BLaER1 (cell line): ENCODE results near the gene SOS1.
"Not testable (repeated sequence)": the region's sequence is repeated elsewhere in the genome, so short reads cannot be mapped to it uniquely, and the experiment has no call there.

Source experiments
- H3K27ac ChIP-seq: shearing (Covaris generic); formaldehyde crosslinking; 2 replicates; pipeline ENCODE4 v1.8.1; 2022
- H3K27me3 ChIP-seq: shearing (Covaris generic); formaldehyde crosslinking; 2 replicates; pipeline ENCODE4 v1.8.1; 2022
- H3K36me3 ChIP-seq: shearing (Covaris generic); formaldehyde crosslinking; 2 replicates; pipeline ENCODE4 v1.8.1; 2022
- H3K4me1 ChIP-seq: shearing (Covaris generic); formaldehyde crosslinking; 2 replicates; pipeline ENCODE4 v1.8.1; 2022
- H3K4me2 ChIP-seq: shearing (Covaris generic); formaldehyde crosslinking; 2 replicates; pipeline ENCODE4 v1.8.1; 2022
- H3K4me3 ChIP-seq: shearing (Covaris generic); formaldehyde crosslinking; 2 replicates; pipeline ENCODE4 v1.8.1; 2022
- H3K9ac ChIP-seq: shearing (Covaris generic); formaldehyde crosslinking; 2 replicates; pipeline ENCODE4 v1.8.1; 2022
- H3K9me3 ChIP-seq: shearing (Covaris generic); formaldehyde crosslinking; 2 replicates; pipeline ENCODE4 v1.8.1; 2022
- H4K20me1 ChIP-seq: shearing (Covaris generic); formaldehyde crosslinking; 2 replicates; pipeline ENCODE4 v1.8.1; 2022
- Cebpa-rat ChIP-seq: shearing (Covaris generic); IDR thresholded peaks from 2 replicates; pipeline ENCODE4 v1.8.1; 2022

Gene SOS1

GRCh38 chr2:39150890-39151497 is 30.1 kb upstream of the SOS1 start:
- TF ChIP-seq Cebpa-rat, result no peak
- no peak overlapping the region for H3K9ac ChIP-seq
- H3K27ac ChIP-seq, result no peak overlapping the region
- H3K36me3 ChIP-seq, result no peaks in the 10 kb centered on the region
- H3K4me3 ChIP-seq, result no peak overlapping the region
- H3K9me3 ChIP-seq, result no peaks in the 10 kb centered on the region
- no peaks in the 10 kb centered on the region for H3K4me1 ChIP-seq
- no peaks in the 10 kb centered on the region for H4K20me1 ChIP-seq
- no peak overlapping the region for H3K4me2 ChIP-seq
- H3K27me3 ChIP-seq, result no peaks in the 10 kb centered on the region

GRCh38 chr2:39150102-39150562 is 29.3 kb upstream of the SOS1 start:
- Histone ChIP-seq H3K9ac (no peak overlapping the region), H3K4me3 (no peak overlapping the region), H3K4me2 (no peak overlapping the region), H4K20me1 (no peaks in the 10 kb centered on the region), H3K4me1 (no peaks in the 10 kb centered on the region), H3K27me3 (no peaks in the 10 kb centered on the region), H3K27ac (no peak overlapping the region), H3K9me3 (no peaks in the 10 kb centered on the region), H3K36me3 (no peaks in the 10 kb centered on the region)
- no peak for TF ChIP-seq Cebpa-rat

- H3K4me3 ChIP-seq, result no peak overlapping the region
- H3K9me3 ChIP-seq, result no peaks in the 10 kb centered on the region
- H3K36me3 ChIP-seq, result no peaks in the 10 kb centered on the region
- H3K27ac ChIP-seq, result no peak overlapping the region
- no peaks in the 10 kb centered on the region for H3K27me3 ChIP-seq
- TF ChIP-seq Cebpa-rat, result no peak
- H4K20me1 ChIP-seq, result no peaks in the 10 kb centered on the region
- H3K4me1 ChIP-seq, result no peaks in the 10 kb centered on the region
- no peak overlapping the region for H3K4me2 ChIP-seq
- H3K9ac ChIP-seq, result no peak overlapping the region
Observed at GRCh38 chr2:39146630-39147029, 25.8 kb upstream of the SOS1 start.

- H4K20me1 ChIP-seq, result no peaks in the 10 kb centered on the region
- no peaks in the 10 kb centered on the region for H3K4me1 ChIP-seq
- H3K9me3 ChIP-seq, result no peaks in the 10 kb centered on the region
- H3K4me2 ChIP-seq, result no peak overlapping the region
- no peak for TF ChIP-seq Cebpa-rat
- no peaks in the 10 kb centered on the region for H3K36me3 ChIP-seq
- H3K4me3 ChIP-seq, result no peak overlapping the region
- H3K27me3 ChIP-seq, result no peaks in the 10 kb centered on the region
- no peak overlapping the region for H3K9ac ChIP-seq
- no peak overlapping the region for H3K27ac ChIP-seq
Observed at GRCh38 chr2:39145906-39146421, 25.1 kb upstream of the SOS1 start.

GRCh38 chr2:39144416-39144815 is 23.6 kb upstream of the SOS1 start:
- no peak overlapping the region for H3K9ac ChIP-seq

GRCh38 chr2:39142904-39143605 is 22.2 kb upstream of the SOS1 start:
- no peaks in the 10 kb centered on the region for H3K27me3 ChIP-seq
- no peaks in the 10 kb centered on the region for H3K36me3 ChIP-seq
- no peaks in the 10 kb centered on the region for H3K4me1 ChIP-seq
- no peak overlapping the region for H3K9ac ChIP-seq
- H3K9me3 ChIP-seq, result no peaks in the 10 kb centered on the region
- no peak for TF ChIP-seq Cebpa-rat
- no peak overlapping the region for H3K4me2 ChIP-seq
- H3K4me3 ChIP-seq, result no peak overlapping the region
- no peak overlapping the region for H3K27ac ChIP-seq
- H4K20me1 ChIP-seq, result no peaks in the 10 kb centered on the region

More at GRCh38 chr2:39144416-39144815, 23.6 kb upstream of the SOS1 start:
- no peaks in the 10 kb centered on the region for H3K4me1 ChIP-seq
- no peaks in the 10 kb centered on the region for H3K27me3 ChIP-seq
- H3K9me3 ChIP-seq, result no peaks in the 10 kb centered on the region
- H3K4me2 ChIP-seq, result no peak overlapping the region
- TF ChIP-seq Cebpa-rat, result no peak
- no peak overlapping the region for H3K27ac ChIP-seq
- no peak overlapping the region for H3K4me3 ChIP-seq
- no peaks in the 10 kb centered on the region for H4K20me1 ChIP-seq
- no peaks in the 10 kb centered on the region for H3K36me3 ChIP-seq

GRCh38 chr2:39141334-39142271 is 20.8 kb upstream of the SOS1 start:
- no peak overlapping the region for H3K4me2 ChIP-seq
- H3K36me3 ChIP-seq, result no peaks in the 10 kb centered on the region
- TF ChIP-seq Cebpa-rat, result no peak
- H3K27me3 ChIP-seq, result no peaks in the 10 kb centered on the region
- H3K9ac ChIP-seq, result no peak overlapping the region
- no peaks in the 10 kb centered on the region for H3K9me3 ChIP-seq
- no peaks in the 10 kb centered on the region for H3K4me1 ChIP-seq
- no peak overlapping the region for H3K4me3 ChIP-seq
- no peaks in the 10 kb centered on the region for H4K20me1 ChIP-seq
- no peak overlapping the region for H3K27ac ChIP-seq

- not testable (repeated sequence) for H3K27ac ChIP-seq, H4K20me1 ChIP-seq, H3K4me1 ChIP-seq, H3K27me3 ChIP-seq, H3K4me3 ChIP-seq, H3K9ac ChIP-seq, H3K9me3 ChIP-seq, H3K4me2 ChIP-seq, H3K36me3 ChIP-seq
Observed at GRCh38 chr2:39140948-39141333, 20.1 kb upstream of the SOS1 start.

- Histone ChIP-seq H3K36me3 (no peaks in the 10 kb centered on the region), H3K4me2 (no peak overlapping the region), H3K27ac (no peak overlapping the region), H3K4me1 (peaks cover 7% of the 10 kb centered on the region), H3K4me3 (no peak overlapping the region), H3K9ac (no peak overlapping the region), H3K27me3 (no peaks in the 10 kb centered on the region), H4K20me1 (no peaks in the 10 kb centered on the region), H3K9me3 (no peaks in the 10 kb centered on the region)
- no peak for TF ChIP-seq Cebpa-rat
Observed at GRCh38 chr2:39140322-39140847, 19.5 kb upstream of the SOS1 start.
